ENCODE results near the gene BCAS3.

The BCAS3 gene

GRCh38 chr17:61276806-61277205 is 599.2 kb downstream of the BCAS3 start:
- no peak for DNase-seq

- DNase-seq: no peak
Observed at GRCh38 chr17:61279476-61280145, 602.0 kb downstream of the BCAS3 start.

DNA sequence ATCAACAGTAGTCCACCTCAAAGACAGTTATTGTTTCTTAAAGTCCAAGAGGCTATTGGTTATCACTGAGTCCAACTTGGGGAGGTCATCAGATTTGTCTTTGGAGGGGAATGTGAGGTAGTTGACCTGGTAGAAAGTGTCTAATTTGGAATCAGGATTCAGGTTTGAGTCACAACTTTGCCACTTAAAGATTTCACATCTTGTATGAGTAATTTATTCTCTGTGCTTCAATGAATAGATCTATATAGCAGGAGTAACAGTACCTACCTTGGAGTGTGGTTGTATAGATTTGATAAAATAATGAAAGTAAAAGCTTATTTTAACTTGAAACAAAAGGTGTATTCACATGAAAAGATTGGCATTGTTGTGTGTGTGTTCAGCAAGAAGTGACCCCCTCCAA is 602.7 kb downstream of the BCAS3 start:
- DNase-seq: no peak

DNA sequence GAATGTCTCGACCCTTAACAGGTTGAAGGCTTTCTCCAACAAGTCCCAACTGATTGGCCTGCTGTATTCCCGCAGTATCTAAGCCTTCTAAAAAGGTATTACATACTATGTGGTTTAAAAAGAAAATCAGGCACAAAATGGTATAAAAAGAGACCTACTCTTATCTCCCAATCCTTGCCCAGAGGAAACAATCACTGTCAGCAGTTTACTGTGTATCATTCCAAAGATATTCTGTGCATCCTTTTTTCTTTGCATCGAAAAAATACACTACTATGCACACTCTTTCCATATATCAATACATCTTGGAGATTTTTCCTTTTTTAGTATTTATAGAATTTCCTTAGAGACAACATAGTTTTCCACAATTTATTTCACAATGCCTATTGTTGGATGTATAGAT is 603.2 kb downstream of the BCAS3 start:
- no peak for DNase-seq

- DNase-seq: no peak
Observed at GRCh38 chr17:61282377-61282776, 604.7 kb downstream of the BCAS3 start.

DNA sequence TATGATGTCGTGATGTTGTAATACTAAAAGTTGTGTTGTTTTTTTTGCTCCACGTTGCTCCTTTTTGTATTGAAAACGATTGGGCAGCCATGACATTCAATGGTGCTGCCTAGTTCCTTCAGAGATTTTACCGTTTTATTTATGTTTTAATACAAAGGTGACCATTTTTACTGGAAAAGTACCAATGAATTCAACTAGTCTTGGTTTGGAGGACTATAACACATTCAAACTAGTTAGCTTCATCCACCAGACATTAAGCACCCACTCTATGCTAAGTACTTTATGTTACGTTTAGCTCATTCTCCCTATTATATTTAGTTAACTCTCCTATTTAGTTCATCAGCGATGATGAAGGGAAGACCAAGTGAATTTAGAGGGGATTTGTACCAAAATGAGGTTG is 605.4 kb downstream of the BCAS3 start:
- DNase-seq: no peak

DNA sequence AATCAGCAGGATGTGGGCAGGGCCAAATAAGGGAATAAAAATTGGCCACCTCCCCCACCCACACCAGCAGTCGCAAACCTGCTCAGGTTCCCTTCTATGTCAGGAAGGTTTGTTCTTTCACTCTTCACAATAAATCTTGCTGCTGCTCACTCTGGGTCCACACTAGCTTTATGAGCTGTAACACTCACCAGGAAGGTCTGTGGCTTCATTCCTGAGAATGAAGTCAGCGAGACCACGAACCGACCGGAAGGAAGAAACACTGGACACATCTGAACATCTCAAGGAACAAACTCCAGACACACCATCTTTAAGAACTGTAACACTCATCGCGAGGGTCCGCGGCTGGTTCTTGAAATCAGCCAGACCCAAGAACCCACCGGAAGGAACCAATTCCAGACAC is 606.5 kb downstream of the BCAS3 start:
- DNase-seq: no peak

GRCh38 chr17:61284746-61285145 is 607.1 kb downstream of the BCAS3 start:
- no peak for DNase-seq

DNA sequence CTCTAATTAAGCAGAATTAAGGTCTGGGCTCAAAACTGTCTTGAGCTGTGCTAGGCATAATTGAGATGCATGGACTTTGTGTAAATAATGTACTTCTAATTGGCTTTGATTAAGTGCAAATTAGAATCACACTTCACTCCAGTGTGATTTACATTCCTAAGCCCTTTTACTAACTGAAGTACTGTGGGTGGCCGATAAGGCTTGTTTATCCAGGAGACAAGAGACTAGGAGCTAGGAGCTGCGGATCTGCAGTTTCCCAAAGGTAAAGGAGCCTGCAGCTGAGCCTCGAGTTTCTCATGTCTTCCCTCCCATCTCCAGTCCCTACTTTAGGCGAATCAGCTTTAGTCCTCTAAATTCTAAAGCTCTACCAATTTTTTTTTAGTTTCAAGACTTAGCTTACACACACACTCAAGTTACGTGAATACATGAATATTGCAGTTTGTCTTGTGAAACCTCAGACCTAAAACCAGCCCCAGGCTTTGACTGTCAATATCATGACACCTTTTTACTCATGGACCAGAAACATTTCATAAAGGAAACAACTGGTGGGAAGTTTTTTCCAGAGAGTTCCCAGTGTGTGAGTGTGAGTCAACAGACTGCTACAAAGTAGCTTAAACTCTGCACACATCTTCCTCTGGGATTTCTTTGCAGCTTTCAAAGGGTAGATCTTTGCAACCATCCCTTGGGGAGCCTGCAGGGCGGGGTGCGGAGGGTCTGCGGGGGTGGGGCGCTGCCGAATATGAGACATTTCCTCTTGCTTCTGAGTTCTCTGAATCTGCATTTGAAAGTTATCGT is 608.1 kb downstream of the BCAS3 start:
- no peak for DNase-seq

GRCh38 chr17:61286449-61286848 is 608.8 kb downstream of the BCAS3 start:
- DNase-seq: no peak

DNA sequence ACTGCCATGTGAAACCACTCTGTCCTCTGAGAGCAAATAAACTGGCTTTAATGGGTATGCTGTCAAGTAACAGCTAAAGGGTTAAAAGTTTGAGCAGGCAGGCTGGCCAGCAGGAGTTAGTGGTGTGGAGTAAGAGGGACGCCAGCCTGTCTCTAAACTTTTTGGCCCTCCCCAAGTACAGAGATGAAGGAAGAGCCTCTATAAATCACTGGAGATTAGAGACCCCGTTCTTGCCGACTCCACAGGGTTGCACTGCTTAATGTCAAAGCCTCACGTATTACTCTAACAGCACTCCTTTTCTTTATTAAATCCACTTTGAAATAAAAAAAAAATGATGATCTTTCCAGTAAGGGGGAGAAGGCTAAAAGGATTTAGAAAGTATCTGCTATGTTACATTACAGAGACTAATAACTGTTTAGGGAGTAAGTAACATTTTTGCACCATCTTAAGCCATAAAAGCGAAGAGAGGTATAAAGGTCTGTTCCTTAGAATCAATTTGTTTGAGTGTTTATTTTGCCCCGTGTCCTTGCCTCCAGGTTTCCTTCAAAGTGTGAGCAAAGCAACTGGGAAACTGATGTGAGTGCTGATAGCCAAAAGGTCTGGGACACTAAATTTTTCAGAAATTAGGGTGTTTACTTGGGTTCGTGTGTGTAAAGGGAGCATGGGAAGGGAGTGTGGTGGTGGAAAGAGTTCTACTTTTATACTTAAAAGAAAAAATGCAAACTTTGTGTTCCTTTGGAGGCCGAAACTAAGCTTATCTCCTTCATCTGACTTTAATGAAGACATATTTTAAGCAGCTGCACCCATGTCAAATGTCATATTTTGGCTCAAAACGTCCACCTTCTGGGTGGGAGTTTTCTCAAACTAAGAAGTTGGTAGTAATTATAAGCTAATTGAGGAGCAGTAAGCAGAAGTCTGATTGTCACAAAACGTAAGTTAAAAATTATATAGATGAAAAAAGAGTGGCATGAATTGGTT is 612.0 kb downstream of the BCAS3 start:
- DNase-seq: no peak

GRCh38 chr17:61291451-61292285 is 614.0 kb downstream of the BCAS3 start:
- no peak for DNase-seq

DNA sequence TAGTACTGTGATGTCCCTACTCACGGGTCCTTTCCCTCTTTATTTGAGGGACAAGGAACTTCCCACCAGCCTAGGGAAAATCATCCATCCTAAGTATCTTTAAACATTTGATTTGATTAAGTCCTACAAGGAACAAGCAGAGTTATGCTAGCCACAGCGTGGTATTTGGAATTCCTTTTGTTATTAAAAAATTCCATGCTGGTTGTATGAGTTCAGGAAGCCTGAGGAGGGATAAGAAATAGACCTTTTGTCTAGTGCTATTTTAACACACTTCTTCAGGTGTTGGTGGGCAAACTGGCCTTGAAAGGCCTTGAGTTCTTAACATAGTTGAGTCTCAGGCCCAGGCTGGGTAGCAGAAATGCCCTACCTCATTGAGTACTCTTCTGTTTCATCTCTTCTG is 616.6 kb downstream of the BCAS3 start:
- DNase-seq: no peak

DNA sequence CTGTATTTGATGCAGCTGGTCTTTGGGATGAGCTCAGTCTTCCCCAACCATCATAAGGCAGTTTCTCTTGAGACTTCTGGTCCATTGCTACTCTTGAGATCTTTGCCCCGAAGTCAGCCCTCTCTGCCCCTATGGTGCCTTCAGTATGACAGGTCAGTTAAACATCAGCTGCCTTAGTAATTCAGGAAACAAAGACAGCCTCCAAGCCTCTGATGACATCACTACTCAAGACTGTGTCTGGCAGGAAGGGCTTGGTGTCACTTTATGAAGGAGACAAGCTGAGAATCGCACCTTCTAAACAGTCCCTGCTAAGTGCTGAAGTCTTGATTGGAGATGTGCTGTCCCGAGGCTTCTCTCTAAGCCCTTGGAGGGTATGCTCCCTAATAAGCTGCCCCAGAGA is 617.1 kb downstream of the BCAS3 start:
- DNase-seq: no peak

GRCh38 chr17:61296058-61296457 is 618.4 kb downstream of the BCAS3 start:
- no peak for DNase-seq

- no peak for DNase-seq
Observed at GRCh38 chr17:61299517-61300513, 622.2 kb downstream of the BCAS3 start.

DNA sequence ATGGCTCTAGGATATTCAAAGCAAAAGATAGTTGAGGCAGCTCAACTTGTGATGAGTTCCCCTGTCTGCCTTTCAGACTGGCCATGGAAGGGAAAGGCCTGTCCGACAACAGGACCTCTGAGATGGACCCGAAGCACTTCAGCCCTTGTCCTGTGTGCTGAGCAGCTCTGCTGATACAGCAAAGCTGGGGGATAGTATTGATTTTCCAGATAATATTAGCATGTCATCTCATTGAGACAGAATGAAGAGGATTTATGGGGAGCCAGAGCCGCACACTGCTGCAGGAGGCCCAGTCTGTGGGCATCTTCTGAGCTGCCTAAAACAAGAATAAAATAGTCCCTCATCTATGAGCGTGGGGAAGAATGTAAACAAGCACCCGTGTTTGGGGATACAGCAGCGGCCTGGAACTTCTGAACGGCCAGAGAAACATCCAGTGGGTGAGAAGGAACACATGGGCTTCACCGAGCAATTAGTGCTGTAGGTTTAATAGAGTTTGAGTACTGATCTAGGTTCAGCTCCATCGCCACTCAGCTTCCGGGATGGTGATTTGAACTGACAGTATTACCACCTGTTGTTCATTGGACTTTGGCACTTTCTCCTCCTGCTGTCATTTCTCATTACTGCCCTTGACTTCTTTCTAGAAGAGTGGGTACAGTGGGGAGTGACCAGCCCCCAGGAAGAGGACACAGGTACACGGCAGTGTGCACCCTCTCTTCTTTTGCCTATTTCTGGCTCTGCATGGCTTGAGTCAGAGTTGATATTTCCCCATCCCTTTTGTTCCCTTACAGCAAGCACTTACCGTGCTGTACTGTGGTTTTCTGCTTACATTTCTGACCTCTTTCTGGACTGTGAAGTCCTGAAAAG is 625.5 kb downstream of the BCAS3 start:
- no peak for DNase-seq

DNA sequence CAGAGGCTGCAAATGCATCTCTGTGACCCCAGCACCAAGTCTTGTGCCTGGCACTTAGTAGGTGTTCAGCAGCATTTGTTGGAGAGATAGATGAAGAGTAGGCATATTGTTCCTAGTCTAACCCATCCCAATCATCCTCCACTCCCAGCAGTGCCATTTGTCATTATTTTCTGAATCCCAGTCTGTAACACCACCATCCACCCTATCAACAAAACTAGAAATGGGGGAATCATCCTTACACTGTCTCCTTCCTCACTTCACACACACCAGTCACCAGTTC is 626.1 kb downstream of the BCAS3 start:
- no peak for DNase-seq

GRCh38 chr17:61305024-61305423 is 627.4 kb downstream of the BCAS3 start:
- no peak for DNase-seq

DNA sequence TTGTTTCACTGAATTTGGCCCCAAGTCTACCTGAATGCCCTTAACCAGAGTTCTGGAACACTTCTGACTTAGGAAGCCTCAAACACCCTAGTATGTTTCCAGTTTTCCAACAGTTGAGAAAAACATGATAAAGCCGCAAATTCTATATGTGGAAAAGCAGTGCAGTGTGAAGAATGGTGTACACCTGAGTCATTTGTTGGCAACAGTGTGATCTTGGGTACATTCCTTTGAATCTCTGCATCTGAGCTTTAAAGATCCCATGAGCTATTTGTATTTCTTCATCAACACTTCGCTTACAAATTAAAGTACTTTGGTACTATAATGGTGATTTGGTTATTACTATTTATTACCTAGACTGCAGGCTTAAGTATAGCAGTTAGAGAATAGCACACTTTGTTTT is 628.4 kb downstream of the BCAS3 start:
- no peak for DNase-seq

All from hematopoietic multipotent progenitor cell treated with erythropoietin and hydrocortisone succinate and interleukin-3 and kit ligand, for 4 days (in vitro differentiated cells).